HG02588 (cell line): Measurements from ENCODE around the gene OXSR1.

ENCODE experiments used
- ATAC-seq: cut with Tn5 transposase; IDR thresholded peaks from one replicate; pipeline ENCODE4 v1.9.1; 2021; ENCODE audit warnings: mild to moderate bottlenecking, moderate library complexity; ENCODE audit not compliant: unreplicated experiment

The OXSR1 gene

GRCh38 chr3:38164952-38165721 lies at the start of gene OXSR1:
Gene OXSR1 (plus strand): TSS chr3:38165537. CDS start chr3:38165877, 340 bp downstream.
- peak; percentile 87 for ATAC-seq

- ATAC-seq: no peak
Measured at GRCh38 chr3:38115645-38116427, 49.5 kb upstream of the OXSR1 start.

GRCh38 chr3:38116471-38117162 lies 48.7 kb upstream of the OXSR1 start:
- ATAC-seq: no peak

GRCh38 chr3:38117163-38117716 lies 48.1 kb upstream of the OXSR1 start:
- ATAC-seq: no peak

GRCh38 chr3:38117748-38118420 lies 47.5 kb upstream of the OXSR1 start:
- no peak for ATAC-seq

- no peak for ATAC-seq
Measured at GRCh38 chr3:38118421-38119247, 46.7 kb upstream of the OXSR1 start.

GRCh38 chr3:38119248-38119544 lies 46.1 kb upstream of the OXSR1 start:
- no peak for ATAC-seq

GRCh38 chr3:38119821-38120692 lies 45.3 kb upstream of the OXSR1 start:
- no peak for ATAC-seq

- no peak for ATAC-seq
Measured at GRCh38 chr3:38120693-38121450, 44.5 kb upstream of the OXSR1 start.

GRCh38 chr3:38121451-38121831 lies 43.9 kb upstream of the OXSR1 start:
- ATAC-seq: no peak

GRCh38 chr3:38121832-38122461 lies 43.4 kb upstream of the OXSR1 start:
- ATAC-seq: no peak

GRCh38 chr3:38122712-38123290 lies 42.5 kb upstream of the OXSR1 start:
- no peak for ATAC-seq

- no peak for ATAC-seq
Measured at GRCh38 chr3:38124324-38125122, 40.8 kb upstream of the OXSR1 start.

- no peak for ATAC-seq
Measured at GRCh38 chr3:38125305-38126120, 39.8 kb upstream of the OXSR1 start.

GRCh38 chr3:38126121-38126892 lies 39.0 kb upstream of the OXSR1 start:
- ATAC-seq: no peak
